IPS DF 19.7 (cell line): ENCODE data around the gene SUCNR1.
"Not testable (repeated sequence)": the region's sequence is repeated elsewhere in the genome, so short reads cannot be mapped to it uniquely, and the experiment has no call there.

Source experiments
- DNase-seq: peaks from one replicate; pipeline ENCODE4 v3.0.0-alpha.2; 2013; ENCODE audit warnings: low read depth, low spot score

SUCNR1 gene

GRCh38 chr3:151900884-151901643 is 27.6 kb downstream of the SUCNR1 start:
- no peak for DNase-seq

DNA sequence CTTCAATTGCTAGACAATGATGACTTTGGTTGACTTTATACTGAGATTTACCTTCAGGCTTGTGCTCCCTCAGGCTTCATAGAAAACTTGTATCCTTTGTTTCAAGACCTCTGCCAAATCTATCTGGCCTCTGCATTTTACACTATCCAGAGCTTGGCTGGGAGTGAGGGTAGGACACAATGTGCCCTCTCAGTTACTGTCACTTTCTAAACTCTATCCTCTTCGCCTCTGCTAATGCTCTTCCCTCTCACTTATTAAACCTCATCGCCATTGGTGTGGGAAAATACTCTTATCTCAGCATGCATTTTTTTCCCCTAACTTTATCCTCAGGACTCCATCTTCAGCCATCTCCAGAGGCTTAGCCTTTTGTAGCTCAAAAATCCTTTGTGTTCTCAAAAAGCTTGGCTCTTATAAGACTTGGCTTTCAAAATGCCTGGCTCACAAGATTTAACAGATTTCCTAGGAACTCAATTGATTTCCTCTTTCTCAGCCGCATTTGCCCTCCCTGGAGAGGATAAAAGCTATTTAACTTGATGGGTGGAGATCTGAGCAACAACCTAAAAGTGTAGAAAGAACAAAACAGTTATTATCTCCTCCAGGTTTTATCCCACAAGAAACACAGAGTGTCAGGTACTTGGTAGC is 28.3 kb downstream of the SUCNR1 start:
- DNase-seq, result no peak

DNA sequence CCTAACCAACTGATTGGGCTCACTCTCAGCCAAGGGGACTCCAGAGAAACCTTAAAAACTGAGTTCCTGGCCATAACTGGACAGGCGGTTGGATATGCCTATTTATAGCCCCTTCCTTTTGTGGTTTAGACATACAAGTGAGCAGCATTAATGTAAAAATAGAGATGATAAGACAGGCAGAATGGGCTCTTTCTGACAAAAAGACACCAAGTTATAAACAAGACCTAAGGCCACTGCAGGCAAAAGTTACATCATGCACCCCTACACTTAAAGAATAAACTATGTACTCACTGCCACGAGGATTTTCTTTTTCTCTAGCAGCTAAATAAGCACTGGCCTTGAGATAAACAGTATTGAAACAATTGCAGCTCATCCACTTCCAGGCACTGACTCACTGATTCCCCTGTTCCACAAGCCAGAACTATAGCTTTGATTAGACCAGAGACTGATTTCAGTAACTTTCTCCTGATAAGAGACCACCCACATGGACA is 30.1 kb downstream of the SUCNR1 start:
- DNase-seq, result no peak

DNA sequence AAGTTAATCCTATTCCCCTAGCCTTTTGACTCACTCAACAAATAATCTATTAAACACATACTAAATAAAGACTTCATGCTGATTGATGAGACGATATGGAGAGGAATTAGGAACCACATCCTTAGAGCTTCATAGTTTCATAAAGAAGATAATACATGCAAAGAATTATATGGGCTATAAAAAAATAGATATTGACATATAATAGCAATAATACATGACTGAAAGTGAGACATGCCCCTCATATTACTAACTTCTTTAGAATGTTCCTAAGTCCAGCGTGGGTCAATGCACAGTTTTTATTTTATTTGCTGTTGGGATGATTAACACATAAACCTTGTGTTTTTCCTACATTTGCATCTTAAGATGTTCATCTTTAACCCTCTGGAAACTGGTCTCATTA is 32.2 kb downstream of the SUCNR1 start:
- DNase-seq, result no peak

GRCh38 chr3:151906751-151907150 is 33.3 kb downstream of the SUCNR1 start:
- no peak for DNase-seq

DNA sequence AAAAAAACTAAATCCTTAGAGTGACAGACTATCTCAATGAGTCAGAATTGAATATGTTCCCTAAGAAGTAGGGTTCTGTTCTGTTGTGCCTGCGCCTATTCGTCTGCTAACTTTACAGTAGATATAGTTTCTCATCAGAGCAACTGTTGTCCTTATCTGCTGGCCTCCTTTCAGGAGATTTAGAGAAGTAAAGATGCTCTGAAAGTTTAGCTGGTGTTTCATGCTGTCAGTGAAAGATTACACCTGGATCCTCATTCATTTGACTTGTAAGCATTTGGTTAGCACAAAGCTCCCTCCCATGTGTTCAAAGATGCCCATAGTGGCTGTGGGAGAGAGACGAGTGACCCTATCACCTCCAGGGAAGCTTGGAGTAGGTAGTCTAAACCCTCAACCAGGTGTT is 35.0 kb downstream of the SUCNR1 start:
- no peak for DNase-seq

DNA sequence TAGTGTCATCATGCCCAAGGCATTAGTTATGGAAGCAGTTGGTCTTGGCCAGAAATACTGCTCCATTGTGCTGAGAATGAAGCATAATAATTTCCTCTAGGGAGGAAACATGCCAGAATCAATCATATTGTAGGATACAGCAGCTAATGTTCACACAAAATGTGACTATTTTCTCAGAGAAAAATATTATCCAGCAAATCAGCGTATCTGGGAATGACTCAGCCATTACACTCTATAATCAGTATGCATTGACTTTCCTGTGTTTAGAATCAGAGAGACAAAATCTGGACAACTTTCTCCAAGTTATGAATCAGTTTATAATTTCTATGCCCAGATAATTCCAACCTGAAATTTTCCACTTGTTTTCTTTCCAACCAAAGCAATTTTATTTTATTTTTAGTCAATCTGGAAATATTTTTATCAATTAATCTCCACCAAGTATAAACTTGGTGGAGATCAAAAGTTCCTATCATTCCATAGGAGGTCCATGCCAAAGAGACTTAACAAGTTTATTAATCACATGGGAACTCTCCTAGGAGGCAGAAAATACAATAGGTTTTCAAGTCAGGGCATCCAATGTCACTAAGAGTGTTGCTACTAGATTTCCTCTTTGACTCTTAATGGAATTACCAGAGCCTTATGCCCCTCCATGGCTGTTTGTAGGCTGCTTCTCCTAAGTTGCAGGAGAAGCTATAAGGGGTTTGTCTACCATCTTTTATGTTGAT is 36.4 kb downstream of the SUCNR1 start:
- DNase-seq, result no peak

DNA sequence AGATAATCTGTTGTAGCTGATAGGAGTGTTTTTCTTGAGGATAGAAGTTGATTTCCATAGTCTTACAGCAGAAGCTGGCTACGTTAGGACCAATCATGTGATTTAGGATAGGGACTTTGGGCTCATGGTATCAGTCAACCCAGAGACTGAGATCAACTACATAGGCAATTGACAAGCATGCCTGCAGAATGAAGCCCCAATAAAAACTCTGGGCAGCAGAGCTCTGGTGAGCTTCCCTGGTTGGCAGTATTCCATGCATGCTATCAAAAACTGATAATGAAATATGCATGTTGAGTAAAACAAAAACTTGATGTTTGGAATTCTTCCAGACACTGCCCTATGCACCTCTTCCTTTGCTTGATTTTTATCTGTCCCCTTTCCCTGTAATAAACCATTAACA is 38.0 kb downstream of the SUCNR1 start:
- no peak for DNase-seq

DNA sequence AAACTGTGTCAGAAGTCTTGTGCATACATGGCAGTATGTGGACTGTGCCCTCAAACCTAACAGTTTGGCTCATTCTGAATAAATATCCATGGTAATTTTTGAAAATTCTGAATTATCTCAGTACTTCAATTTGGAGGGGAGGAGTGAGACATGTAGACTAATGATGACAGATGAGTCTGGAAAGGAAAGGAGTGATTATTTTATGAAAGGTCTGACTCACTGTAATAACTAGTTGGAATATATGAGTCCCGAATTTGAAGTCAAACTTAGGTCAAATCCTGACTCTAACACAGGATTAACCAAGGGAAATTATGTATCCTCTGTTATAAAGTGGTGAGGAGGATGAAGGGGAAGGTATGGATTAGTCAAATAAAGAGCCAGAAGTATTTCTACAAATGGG is 38.6 kb downstream of the SUCNR1 start:
- no peak for DNase-seq

DNA sequence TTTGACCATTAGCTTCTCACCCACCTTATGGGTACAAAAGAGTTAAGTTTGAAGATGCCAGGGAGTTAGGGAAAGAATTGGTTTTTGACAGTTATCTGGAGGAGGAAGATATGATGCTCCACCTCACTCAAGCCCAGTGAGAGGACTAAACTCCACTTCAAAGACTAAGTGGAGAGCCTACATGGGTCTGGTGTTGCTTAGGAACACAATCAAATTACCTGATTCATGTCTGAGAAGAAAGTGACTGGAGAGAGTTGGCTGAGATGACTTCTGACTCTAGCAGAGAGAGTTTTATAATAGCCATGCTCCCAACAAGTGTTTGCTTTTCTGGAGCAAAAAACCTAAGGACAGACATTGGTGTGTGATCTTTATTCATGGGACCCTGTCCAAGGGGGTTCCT is 43.3 kb downstream of the SUCNR1 start:
- no peak for DNase-seq

- no peak for DNase-seq
Measured at GRCh38 chr3:151918253-151919029, 45.0 kb downstream of the SUCNR1 start.

DNA sequence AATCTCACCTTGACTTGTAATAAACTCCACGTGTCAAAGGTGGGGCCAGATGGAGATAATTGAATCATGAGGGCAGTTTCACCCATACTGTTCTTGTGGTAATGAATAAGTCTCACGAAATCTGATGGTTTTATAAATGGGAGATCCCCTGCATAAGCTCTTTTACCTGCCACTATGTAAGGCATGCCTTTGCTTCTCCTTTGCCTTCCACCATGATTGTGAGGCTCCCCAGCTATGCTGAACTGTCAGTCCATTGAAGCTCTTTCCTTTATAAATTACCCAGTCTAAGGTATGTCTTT is 45.5 kb downstream of the SUCNR1 start:
- no peak for DNase-seq

GRCh38 chr3:151919446-151919845 is 46.0 kb downstream of the SUCNR1 start:
- no peak for DNase-seq

DNA sequence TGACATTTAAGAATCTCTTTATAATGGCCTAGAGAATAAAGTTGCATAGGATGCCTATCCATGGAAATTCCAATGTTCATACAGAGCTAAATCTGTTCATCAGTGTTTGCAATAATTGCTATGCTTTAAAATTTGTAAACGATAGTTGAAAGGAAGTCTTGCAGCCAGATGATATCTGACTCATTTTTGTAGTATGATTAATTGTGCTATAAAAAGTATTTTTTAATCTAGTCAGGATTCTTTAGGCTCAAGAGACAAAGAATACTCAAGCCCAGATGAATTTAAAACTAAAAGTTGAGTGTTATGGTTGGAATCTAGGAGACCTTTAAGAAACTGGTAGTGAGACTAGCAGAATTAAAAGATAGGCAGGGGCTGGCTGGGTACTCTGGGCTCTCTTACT is 50.5 kb downstream of the SUCNR1 start:
- no peak for DNase-seq

GRCh38 chr3:151924753-151925152 is 51.3 kb downstream of the SUCNR1 start:
- DNase-seq, result no peak

GRCh38 chr3:151925419-151925818 is 52.0 kb downstream of the SUCNR1 start:
- no peak for DNase-seq

- DNase-seq, result no peak
Measured at GRCh38 chr3:151925876-151926275, 52.4 kb downstream of the SUCNR1 start.

DNA sequence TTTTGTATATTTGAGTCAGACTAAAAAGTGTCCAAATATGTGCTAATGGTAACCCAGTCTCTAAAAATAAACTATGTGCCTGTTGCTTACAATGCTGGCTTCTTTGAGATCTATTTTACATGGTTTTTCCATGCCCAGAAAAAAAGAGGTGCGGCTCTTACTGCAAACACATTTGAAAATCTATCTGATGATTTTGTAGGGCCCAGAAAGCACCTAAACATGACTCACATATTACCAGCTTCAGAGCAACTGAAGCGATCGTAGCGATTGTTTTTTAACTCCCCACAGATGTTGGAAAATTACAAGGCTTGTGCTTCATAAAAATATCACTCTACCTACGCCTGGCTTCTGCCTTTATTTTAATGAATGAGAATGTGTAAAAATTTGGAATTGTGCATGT is 53.5 kb downstream of the SUCNR1 start:
- DNase-seq, result no peak

DNA sequence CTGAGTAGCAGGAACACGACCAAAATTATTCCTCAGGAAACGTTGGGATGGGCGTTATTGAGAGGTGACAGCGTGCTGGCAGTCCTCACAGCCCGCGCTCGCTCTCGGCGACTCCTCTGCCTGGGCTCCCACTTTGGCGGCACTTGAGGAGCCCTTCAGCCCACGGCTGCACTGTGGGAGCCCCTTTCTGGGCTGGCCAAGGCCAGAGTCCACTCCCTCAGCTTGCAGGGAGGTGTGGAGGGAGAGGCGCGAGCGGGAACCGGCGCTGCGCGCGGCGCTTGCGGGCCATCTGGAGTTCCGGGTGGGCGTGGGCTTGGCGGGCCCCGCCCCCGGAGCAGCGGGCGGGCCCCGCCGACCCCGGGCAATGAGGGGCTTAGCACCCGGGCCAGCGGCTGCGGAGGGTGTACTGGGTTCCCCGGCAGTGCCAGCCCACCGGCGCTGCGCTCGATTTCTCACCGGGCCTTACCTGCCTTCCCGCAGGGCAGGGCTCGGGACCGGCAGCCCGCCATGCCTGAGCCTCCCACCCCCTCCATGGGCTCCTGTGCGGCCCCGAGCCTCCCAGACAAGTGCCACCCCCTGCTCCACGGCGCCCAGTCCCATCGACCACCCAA is 54.6 kb downstream of the SUCNR1 start:
- DNase-seq, result not testable (repeated sequence)

DNA sequence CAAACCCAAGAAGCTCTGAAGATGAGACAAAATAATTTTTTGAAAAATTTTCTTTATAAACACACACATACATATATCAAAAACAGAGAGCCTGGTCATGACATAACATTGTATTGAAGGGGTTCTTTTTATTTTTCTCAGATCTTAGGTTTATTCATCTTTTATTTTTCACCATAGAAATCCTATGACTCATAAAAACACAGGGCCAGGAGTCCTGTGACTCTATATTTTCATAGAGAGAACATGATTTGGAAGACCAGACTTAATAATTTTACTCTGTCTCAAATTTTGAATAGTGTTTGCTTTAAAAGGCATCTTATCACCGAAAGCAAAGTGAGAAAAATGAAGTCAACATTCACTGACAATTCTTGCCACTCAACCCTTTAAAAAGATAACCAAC is 57.7 kb downstream of the SUCNR1 start:
- no peak for DNase-seq

- DNase-seq, result no peak
Measured at GRCh38 chr3:151933234-151933853, 59.9 kb downstream of the SUCNR1 start.
